Left ventricle myocardium inferior (tissue), 1 donor: Measurements from ENCODE around the gene FKBP3. TPM values are rescaled to one million over a fixed set of nuclear protein-coding genes. Genes with fewer than 3 reads are reported as not detected.

Source experiments
- DNase-seq: peaks from one replicate; pipeline ENCODE4 v3.0.0-alpha.2; 2020
- H3K27ac ChIP-seq: fragments of 200-600 bp; replicated peaks from 2 replicates; pipeline ENCODE4 v1.8.0; 2021
- H3K27me3 ChIP-seq: fragments of 200-600 bp; 2 replicates; pipeline ENCODE4 v1.8.0; 2021; ENCODE audit warnings: low read depth
- H3K36me3 ChIP-seq: fragments of 200-600 bp; 2 replicates; pipeline ENCODE4 v1.8.0; 2021
- H3K4me1 ChIP-seq: fragments of 200-600 bp; 2 replicates; pipeline ENCODE4 v1.8.0; 2021
- H3K4me3 ChIP-seq: fragments of 200-600 bp; 2 replicates; pipeline ENCODE4 v1.8.0; 2021; ENCODE audit warnings: mild to moderate bottlenecking, moderate library complexity
- H3K9me3 ChIP-seq: fragments of 200-600 bp; replicated peaks from 2 replicates; pipeline ENCODE4 v1.8.0; 2021
- intact Hi-C: fragments of 100-400 bp; cut with micrococcal nuclease; formaldehyde crosslinking; loops from one replicate; pipeline ENCODE4 v1.11.0; 2022
- total RNA-seq: library from RNA; stranded (reverse); fragmentation: NEBNext Ultra II Directional; extraction: Animal tissue kit (Norgen Biotek cat#: 25700); gene quantifications from one replicate; pipeline ENCODE4 v1.2.1, GENCODE V29; 2021
- TF ChIP-seq, protein P1 (sequence below): fragments of 200-600 bp; IDR thresholded peaks from 2 replicates; pipeline ENCODE4 v1.8.0; 2021; ENCODE audit warnings: antibody characterized with exemption, mild to moderate bottlenecking, borderline replicate concordance
- donor health status: DM: no; HTN: yes; CAD: no; lungs with severe emphysema.

The FKBP3 gene
- total RNA-seq, 1 donor from 2014 or later: 107 TPM

DNA sequence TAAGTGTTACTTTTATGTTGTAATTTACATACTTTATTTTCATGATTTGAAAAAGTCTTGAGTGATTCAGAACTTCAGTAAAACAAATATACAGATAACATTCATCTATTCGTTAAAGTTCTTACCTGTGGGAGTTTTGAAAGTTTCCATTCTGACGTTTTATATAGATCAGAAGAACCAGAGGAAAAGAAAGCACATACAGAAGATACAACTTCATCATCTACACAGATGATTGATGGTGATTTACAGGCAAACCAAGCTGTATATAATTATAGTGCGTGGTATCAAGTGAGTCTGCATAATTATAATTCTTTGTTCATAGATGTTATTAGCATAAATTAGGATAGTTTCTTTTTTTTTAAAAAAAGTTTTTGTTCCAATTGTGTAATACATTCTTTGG is 20.0 kb downstream of the FKBP3 start:
- Histone ChIP-seq H3K36me3 (peaks cover 98% of the 10 kb centered on the region), H3K4me3 (no peak overlapping the region), H3K9me3 (no peaks in the 10 kb centered on the region), H3K27me3 (no peaks in the 10 kb centered on the region), H3K4me1 (no peaks in the 10 kb centered on the region), H3K27ac (no peak overlapping the region)
- intact Hi-C loops: no loop called here
- TF ChIP-seq, protein P1, sequence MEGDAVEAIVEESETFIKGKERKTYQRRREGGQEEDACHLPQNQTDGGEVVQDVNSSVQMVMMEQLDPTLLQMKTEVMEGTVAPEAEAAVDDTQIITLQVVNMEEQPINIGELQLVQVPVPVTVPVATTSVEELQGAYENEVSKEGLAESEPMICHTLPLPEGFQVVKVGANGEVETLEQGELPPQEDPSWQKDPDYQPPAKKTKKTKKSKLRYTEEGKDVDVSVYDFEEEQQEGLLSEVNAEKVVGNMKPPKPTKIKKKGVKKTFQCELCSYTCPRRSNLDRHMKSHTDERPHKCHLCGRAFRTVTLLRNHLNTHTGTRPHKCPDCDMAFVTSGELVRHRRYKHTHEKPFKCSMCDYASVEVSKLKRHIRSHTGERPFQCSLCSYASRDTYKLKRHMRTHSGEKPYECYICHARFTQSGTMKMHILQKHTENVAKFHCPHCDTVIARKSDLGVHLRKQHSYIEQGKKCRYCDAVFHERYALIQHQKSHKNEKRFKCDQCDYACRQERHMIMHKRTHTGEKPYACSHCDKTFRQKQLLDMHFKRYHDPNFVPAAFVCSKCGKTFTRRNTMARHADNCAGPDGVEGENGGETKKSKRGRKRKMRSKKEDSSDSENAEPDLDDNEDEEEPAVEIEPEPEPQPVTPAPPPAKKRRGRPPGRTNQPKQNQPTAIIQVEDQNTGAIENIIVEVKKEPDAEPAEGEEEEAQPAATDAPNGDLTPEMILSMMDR: no peak
- DNase-seq: no peak

DNA sequence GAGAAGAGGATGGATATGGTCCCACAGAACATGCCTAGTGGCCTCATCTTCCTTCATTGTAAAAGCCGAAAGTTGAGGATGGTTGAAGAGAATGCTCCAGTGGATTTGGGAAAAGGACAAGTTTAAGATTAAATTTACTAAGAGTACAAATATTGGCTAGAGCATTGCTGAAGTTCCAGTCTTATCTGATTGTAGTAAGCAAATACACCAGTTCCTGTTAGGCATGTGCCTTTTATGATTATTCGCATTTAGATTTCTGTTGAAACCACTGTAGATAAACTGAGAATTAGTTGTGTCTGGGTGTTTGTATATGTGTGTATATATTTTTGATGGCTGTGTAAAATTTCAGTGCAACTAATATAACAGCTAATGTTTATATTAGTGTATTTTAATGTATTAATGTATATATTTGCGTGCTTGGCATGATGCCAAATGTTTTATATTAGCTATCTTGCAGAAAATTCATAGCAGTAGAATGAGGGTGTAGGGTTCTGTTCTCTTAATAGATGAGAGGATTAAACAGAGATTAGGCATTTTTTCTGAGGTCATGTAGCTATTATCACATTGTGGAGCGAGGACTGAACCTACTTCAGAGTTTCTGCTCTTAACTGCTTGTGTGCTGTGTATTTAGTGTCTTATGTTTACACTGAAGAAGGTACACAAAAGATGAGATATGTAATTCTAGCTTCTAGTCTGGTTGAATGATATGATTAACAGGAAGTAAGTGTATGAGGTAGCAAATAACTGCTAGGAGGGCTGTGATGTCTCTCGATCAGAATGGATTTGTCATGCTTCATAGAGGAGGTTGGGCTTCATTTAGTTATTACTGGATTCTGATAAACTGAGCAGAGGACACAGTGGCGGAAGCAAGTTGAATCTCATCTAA is 21.1 kb downstream of the FKBP3 start:
- intact Hi-C loops: no loop called here
- TF ChIP-seq, protein P1: no peak
- Histone ChIP-seq H3K36me3 (peaks cover 98% of the 10 kb centered on the region), H3K27ac (no peak overlapping the region), H3K27me3 (no peaks in the 10 kb centered on the region), H3K4me3 (no peak overlapping the region), H3K9me3 (no peaks in the 10 kb centered on the region), H3K4me1 (no peaks in the 10 kb centered on the region)
- no peak for DNase-seq

DNA sequence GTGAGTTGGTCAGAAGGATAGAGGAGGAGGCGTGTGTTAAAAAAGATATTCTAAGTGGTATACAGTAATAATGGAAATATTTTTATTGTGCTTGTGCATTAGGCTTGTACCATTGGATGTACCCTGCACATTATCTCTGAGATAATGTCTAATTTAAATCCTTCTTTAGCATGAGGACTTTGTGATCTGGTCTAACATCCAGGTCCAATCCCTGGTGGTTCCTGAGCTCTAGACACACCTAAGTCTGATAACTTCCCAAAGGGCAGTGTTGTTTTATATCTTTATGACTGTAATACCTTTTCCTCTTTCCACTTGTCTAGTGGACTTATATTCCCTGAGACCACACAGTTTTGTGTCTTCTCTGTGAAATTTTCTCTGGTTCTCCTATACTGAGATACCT is 29.7 kb downstream of the FKBP3 start:
- peaks cover 83% of the 10 kb centered on the region for H3K36me3 ChIP-seq

DNA sequence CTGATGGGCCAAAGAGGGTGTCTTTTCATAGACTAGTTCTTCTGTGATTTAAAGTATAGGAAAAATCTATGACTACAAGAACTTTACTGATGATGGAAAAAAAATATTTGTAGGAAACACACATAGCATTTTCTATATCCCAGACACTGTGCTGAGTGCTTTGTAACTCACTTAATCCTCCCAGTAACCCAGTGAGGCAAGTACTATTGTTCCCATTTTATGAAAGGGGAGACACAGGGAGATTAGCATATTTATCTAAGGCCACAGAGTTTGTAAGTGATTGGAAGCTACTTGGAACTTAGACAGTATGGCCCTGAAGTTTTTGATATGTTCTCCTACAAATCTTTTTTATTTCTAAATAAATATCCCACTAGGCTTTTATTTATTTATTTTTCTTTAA is 30.5 kb downstream of the FKBP3 start:
- H3K27ac ChIP-seq: no peak overlapping the region
- no peaks in the 10 kb centered on the region for H3K27me3 ChIP-seq
- H3K4me1 ChIP-seq: no peaks in the 10 kb centered on the region
- H3K9me3 ChIP-seq: no peaks in the 10 kb centered on the region
- TF ChIP-seq, protein P1: no peak
- no peak for DNase-seq
- H3K4me3 ChIP-seq: no peak overlapping the region
- H3K36me3 ChIP-seq: peaks cover 83% of the 10 kb centered on the region
- intact Hi-C loops: no loop called here

More for the DNA sequence above, 29.7 kb downstream of the FKBP3 start:
- Histone ChIP-seq H3K27ac (no peak overlapping the region), H3K9me3 (no peaks in the 10 kb centered on the region), H3K4me3 (no peak overlapping the region), H3K27me3 (no peaks in the 10 kb centered on the region), H3K4me1 (no peaks in the 10 kb centered on the region)
- intact Hi-C loops: no loop called here
- no peak for DNase-seq
- TF ChIP-seq, protein P1: no peak

DNA sequence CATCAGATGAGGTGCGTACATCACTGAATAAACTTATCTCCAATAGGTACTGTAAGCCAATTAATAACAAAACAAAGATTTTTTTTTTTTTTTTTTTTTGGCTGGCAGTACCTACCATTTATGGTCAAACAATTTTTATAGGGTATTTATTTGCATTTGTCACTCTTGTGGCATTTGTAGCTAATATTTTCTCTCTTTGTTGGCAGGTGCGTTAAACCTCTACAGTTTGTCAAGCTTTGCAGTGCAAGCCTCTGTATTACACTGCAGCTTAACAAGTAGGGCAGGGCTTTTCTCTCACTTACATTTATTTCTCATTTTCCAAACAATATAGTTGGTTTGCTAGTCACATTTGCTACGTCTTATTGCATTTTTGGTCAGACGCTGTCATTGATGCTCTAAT is 38.1 kb downstream of the FKBP3 start:
- no peak overlapping the region for H3K27ac ChIP-seq
- no peak overlapping the region for H3K4me3 ChIP-seq
- TF ChIP-seq, protein P1: no peak
- H3K27me3 ChIP-seq: no peaks in the 10 kb centered on the region
- H3K9me3 ChIP-seq: no peaks in the 10 kb centered on the region
- H3K4me1 ChIP-seq: peaks cover 5% of the 10 kb centered on the region
- H3K36me3 ChIP-seq: peaks cover 63% of the 10 kb centered on the region
- intact Hi-C loops: no loop called here
- DNase-seq: no peak
